HCT116 (cell line): ENCODE results near the gene UBE2G2.

Experiments
- CTCF ChIP-seq, 3 experiments: fragments of 200-600 bp in 1 of 3; sonication (generic) in 1 of 3; IDR thresholded peaks in 2 of 3; conservative IDR thresholded peaks in 1 of 3; 2 replicates each; pipeline ENCODE4 v1.5.1; 2012 to 2017; ENCODE audit warnings: low read depth in 2 of 3, low read length in 2 of 3, antibody characterized with exemption in 1 of 3, borderline replicate concordance in 1 of 3, control low read depth in 1 of 3, mild to moderate bottlenecking in 1 of 3, mixed read lengths in 1 of 3, mixed run types in 1 of 3, moderate library complexity in 1 of 3; ENCODE audit not compliant: insufficient read depth in 1 of 3
- JUND ChIP-seq: IDR thresholded peaks from 2 replicates; pipeline ENCODE4 v1.6.1; 2012
- POLR2A ChIP-seq: IDR thresholded peaks from 2 replicates; pipeline ENCODE4 v1.7.0; 2011; ENCODE audit warnings: borderline replicate concordance; ENCODE audit not compliant: insufficient read depth, insufficient read length; ENCODE audit errors: extremely low read depth
- POLR2AphosphoS5 ChIP-seq: IDR thresholded peaks from 2 replicates; pipeline ENCODE4 v1.6.1; 2011; ENCODE audit warnings: mild to moderate bottlenecking, low read depth, low read length, moderate library complexity
- REST ChIP-seq: IDR thresholded peaks from 2 replicates; pipeline ENCODE4 v1.6.1; 2012; ENCODE audit warnings: low read depth
- SIN3A ChIP-seq: IDR thresholded peaks from 2 replicates; pipeline ENCODE4 v1.6.1; 2012; ENCODE audit warnings: low read depth

- TF ChIP-seq POLR2AphosphoS5 (no peak), CTCF (IDR thresholded peaks at IDR 0.05 in 2 of 3, conservative IDR thresholded peaks at IDR 0.05 in 1 of 3; ENCODE audit: borderline replicate concordance in 1 of 3, insufficient read depth in 1 of 3, low read depth in 2 of 3, low read length in 2 of 3) (no peak), POLR2A (no peak), SIN3A (no peak), JUND (no peak), REST (no peak)
These were observed 51.6 kb downstream of the UBE2G2 start for GRCh38 chr21:44749759-44750674.
